ENCODE measurements around the gene ZNF488.

DNA sequence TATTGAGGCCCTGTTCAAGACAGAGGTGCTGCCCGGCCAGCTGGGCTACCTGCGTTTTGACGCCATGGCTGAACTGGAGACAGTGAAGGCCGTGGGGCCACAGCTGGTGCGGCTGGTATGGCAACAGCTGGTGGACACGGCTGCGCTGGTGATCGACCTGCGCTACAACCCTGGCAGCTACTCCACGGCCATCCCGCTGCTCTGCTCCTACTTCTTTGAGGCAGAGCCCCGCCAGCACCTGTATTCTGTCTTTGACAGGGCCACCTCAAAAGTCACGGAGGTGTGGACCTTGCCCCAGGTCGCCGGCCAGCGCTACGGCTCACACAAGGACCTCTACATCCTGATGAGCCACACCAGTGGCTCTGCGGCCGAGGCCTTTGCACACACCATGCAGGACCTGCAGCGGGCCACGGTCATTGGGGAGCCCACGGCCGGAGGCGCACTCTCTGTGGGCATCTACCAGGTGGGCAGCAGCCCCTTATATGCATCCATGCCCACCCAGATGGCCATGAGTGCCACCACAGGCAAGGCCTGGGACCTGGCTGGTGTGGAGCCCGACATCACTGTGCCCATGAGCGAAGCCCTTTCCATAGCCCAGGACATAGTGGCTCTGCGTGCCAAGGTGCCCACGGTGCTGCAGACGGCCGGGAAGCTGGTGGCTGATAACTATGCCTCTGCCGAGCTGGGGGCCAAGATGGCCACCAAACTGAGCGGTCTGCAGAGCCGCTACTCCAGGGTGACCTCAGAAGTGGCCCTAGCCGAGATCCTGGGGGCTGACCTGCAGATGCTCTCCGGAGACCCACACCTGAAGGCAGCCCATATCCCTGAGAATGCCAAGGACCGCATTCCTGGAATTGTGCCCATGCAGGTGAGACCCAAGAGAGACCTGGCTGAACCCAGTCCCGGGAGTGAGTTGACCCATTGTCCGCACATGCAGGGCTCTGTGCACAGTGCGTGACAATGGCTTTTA, 33.1 kb downstream of the ZNF488 start:
- TF ChIP-seq POLR2AphosphoS5 (IDR thresholded peaks at IDR 0.05), result no peak
- TF ChIP-seq POLR2A (IDR thresholded peaks at IDR 0.05), result no peak
- TF ChIP-seq, protein P1, sequence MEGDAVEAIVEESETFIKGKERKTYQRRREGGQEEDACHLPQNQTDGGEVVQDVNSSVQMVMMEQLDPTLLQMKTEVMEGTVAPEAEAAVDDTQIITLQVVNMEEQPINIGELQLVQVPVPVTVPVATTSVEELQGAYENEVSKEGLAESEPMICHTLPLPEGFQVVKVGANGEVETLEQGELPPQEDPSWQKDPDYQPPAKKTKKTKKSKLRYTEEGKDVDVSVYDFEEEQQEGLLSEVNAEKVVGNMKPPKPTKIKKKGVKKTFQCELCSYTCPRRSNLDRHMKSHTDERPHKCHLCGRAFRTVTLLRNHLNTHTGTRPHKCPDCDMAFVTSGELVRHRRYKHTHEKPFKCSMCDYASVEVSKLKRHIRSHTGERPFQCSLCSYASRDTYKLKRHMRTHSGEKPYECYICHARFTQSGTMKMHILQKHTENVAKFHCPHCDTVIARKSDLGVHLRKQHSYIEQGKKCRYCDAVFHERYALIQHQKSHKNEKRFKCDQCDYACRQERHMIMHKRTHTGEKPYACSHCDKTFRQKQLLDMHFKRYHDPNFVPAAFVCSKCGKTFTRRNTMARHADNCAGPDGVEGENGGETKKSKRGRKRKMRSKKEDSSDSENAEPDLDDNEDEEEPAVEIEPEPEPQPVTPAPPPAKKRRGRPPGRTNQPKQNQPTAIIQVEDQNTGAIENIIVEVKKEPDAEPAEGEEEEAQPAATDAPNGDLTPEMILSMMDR (IDR thresholded peaks at IDR 0.05), result no peak

Measured in gastroesophageal sphincter (tissue), 3 donors.